CD8-positive, alpha-beta memory T cell (primary cell): ENCODE data around the gene CLDN5. TPM values are rescaled to one million over a fixed set of nuclear protein-coding genes. Genes with fewer than 3 reads are reported as not detected.
A peak's percentile ranks its signal among the peaks of the same experiment; 100 is the strongest.
"Not testable (repeated sequence)": the region's sequence is repeated elsewhere in the genome, so short reads cannot be mapped to it uniquely, and the experiment has no call there.

Experiments used
- CTCF ChIA-PET: fragments of 350-600 bp; sonication (Branson Sonifier 250); formaldehyde crosslinking; loops from one replicate; lab custom pipeline; 2021; ENCODE audit warnings: antibody characterized with exemption; lab: Charles Lee
- POLR2A ChIA-PET: fragments of 350-600 bp; sonication (Branson Sonifier 250); formaldehyde crosslinking; loops from one replicate; lab custom pipeline; 2021; ENCODE audit warnings: antibody characterized with exemption; lab: Charles Lee
- DNase-seq, 5 donors: peaks; one replicate each; pipeline versions ENCODE4 v3.0.0 to v3.0.0-alpha.2; 2020 to 2022; ENCODE audit warnings: mixed read lengths in 1 of 5
- H3K27ac ChIP-seq: one replicate; pipeline ENCODE4 v1.7.0; 2013; ENCODE audit warnings: low read depth, mild to moderate bottlenecking, low read length, moderate library complexity
- H3K27me3 ChIP-seq: 2 replicates; pipeline ENCODE4 v1.7.0; 2013; ENCODE audit warnings: low read length, mild to moderate bottlenecking; ENCODE audit not compliant: insufficient read depth, poor library complexity, severe bottlenecking
- H3K36me3 ChIP-seq: 2 replicates; pipeline ENCODE4 v1.7.0; 2013; ENCODE audit warnings: mild to moderate bottlenecking, low read length, moderate library complexity; ENCODE audit not compliant: insufficient read depth
- H3K4me1 ChIP-seq: 2 replicates; pipeline ENCODE4 v1.7.0; 2013; ENCODE audit warnings: mild to moderate bottlenecking, low read length, moderate library complexity; ENCODE audit not compliant: insufficient read depth
- H3K4me3 ChIP-seq: 2 replicates; pipeline ENCODE4 v1.7.0; 2013; ENCODE audit warnings: mild to moderate bottlenecking, low read length
- H3K9me3 ChIP-seq: 2 replicates; pipeline ENCODE4 v1.7.0; 2013; ENCODE audit warnings: mild to moderate bottlenecking, low read length
- H3K27ac Mint-ChIP-seq, 8 donors: one replicate each; pipeline ENCODE4 v1.8.0; 2020 to 2021; ENCODE audit warnings: mixed read lengths in 8 of 8, mild to moderate bottlenecking in 6 of 8, inconsistent platforms in 3 of 8, moderate library complexity in 3 of 8
- H3K27me3 Mint-ChIP-seq, 2 donors: one replicate each; pipeline ENCODE4 v1.8.0; 2020 to 2021; ENCODE audit warnings: mixed read lengths in 2 of 2, mild to moderate bottlenecking in 1 of 2, moderate library complexity in 1 of 2
- H3K36me3 Mint-ChIP-seq, 3 donors: one replicate each; pipeline ENCODE4 v1.8.0; 2020 to 2021; ENCODE audit warnings: mixed read lengths in 3 of 3, inconsistent platforms in 1 of 3, mild to moderate bottlenecking in 1 of 3
- H3K4me1 Mint-ChIP-seq, 3 donors: one replicate each; pipeline ENCODE4 v1.8.0; 2020 to 2021; ENCODE audit warnings: mixed read lengths in 3 of 3, inconsistent platforms in 1 of 3, mild to moderate bottlenecking in 1 of 3
- H3K4me3 Mint-ChIP-seq, 7 donors: one replicate each; pipeline ENCODE4 v1.8.0; 2020 to 2021; ENCODE audit warnings: mixed read lengths in 7 of 7, mild to moderate bottlenecking in 6 of 7, moderate library complexity in 4 of 7, inconsistent platforms in 2 of 7
- H3K9me3 Mint-ChIP-seq, 5 donors: one replicate each; pipeline ENCODE4 v1.8.0; 2020 to 2022; ENCODE audit warnings: mixed read lengths in 5 of 5, mild to moderate bottlenecking in 3 of 5, moderate library complexity in 2 of 5, inconsistent platforms in 1 of 5
- polyA plus RNA-seq: library from polyadenylated mRNA; unstranded; fragments of 300-500 nt; fragmentation: Illumina TruSeq; gene quantifications from one replicate; pipeline ENCODE4 v1.2.3, GENCODE V29; 2021
- total RNA-seq, 2 experiments: library from RNA; stranded (reverse); gene quantifications; one replicate each; pipeline ENCODE4 v1.2.3, GENCODE V29; 2021

The CLDN5 gene
- total and polyA plus RNA-seq, 3 experiments from 2014 or later: not detected

DNA sequence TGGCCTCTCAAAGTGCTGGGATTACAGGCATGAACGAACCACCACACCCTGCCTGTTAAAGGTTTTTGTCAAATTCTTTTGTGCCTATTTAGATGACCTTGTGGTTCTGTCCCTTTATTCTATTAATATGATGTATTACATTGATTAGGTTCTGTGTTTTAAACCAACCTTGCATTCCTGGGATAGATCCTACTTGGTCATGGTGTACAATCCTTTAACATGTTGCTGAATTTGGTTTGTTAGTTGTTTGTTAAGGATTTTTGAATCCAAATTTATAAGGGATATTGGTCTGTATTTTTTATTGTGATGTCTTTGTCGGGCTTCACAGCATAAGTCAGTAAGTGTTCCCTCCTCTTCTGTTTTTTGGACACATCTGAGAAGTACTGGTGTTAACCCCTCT, 29.0 kb upstream of the CLDN5 start:
- Histone ChIP-seq H3K4me1 (no peaks in the 10 kb centered on the region), H3K27me3 (peaks cover 4% of the 10 kb centered on the region), H3K4me3 (no peak overlapping the region), H3K9me3 (no peaks in the 10 kb centered on the region), H3K36me3 (no peaks in the 10 kb centered on the region), H3K27ac (no peak overlapping the region)
- DNase-seq: no peak
- POLR2A ChIA-PET: no interaction called here
- no peak overlapping the region for H3K27ac Mint-ChIP-seq
- H3K4me3 Mint-ChIP-seq: no peak overlapping the region
- H3K9me3 Mint-ChIP-seq: peaks cover 0 to 5% (median 0%) of the 10 kb centered on the region in 5 donors
- H3K36me3 Mint-ChIP-seq: no peaks in the 10 kb centered on the region
- CTCF ChIA-PET: no interaction called here
- H3K27me3 Mint-ChIP-seq: peaks cover 1 to 19% of the 10 kb centered on the region in 2 donors
- no peaks in the 10 kb centered on the region for H3K4me1 Mint-ChIP-seq

DNA sequence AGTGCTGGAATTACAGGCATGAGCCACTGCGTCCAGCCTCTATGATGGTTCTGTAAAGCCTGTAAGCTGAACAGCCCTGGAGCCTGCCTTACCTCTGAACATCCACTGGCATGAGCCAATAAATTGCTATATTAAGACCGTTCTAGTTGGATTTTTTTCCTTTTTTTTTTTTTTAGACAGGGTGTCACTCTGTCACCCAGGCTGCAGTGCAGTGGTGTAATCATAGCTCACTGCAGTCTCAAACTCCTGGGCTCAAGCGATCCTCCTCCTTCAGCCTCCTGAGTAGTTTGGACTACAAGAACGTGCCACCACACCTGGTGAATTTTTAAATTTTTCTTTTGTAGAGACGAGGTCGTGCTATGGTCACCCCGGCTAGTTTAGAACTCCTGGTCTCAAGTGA, 26.2 kb upstream of the CLDN5 start:
- Histone ChIP-seq H3K9me3 (no peaks in the 10 kb centered on the region), H3K27me3 (peaks cover 3% of the 10 kb centered on the region), H3K27ac (no peak overlapping the region), H3K36me3 (no peaks in the 10 kb centered on the region), H3K4me1 (no peaks in the 10 kb centered on the region), H3K4me3 (no peak overlapping the region)
- H3K36me3 Mint-ChIP-seq: no peaks in the 10 kb centered on the region
- H3K4me1 Mint-ChIP-seq: no peaks in the 10 kb centered on the region
- POLR2A ChIA-PET: no interaction called here
- no peak overlapping the region for H3K27ac Mint-ChIP-seq
- H3K9me3 Mint-ChIP-seq: peaks cover 0 to 5% (median 0%) of the 10 kb centered on the region in 5 donors
- peaks cover 3 to 13% of the 10 kb centered on the region in 2 donors for H3K27me3 Mint-ChIP-seq
- no peak overlapping the region for H3K4me3 Mint-ChIP-seq
- CTCF ChIA-PET: no interaction called here
- no peak for DNase-seq

GRCh38 chr22:19549428-19549827, 25.2 kb upstream of the CLDN5 start:
- H3K27me3 Mint-ChIP-seq: peaks cover 3 to 5% of the 10 kb centered on the region in 2 donors

GRCh38 chr22:19548964-19549363, 24.8 kb upstream of the CLDN5 start:
- H3K4me1 ChIP-seq: no peaks in the 10 kb centered on the region
- no peaks in the 10 kb centered on the region for H3K4me1 Mint-ChIP-seq
- POLR2A ChIA-PET: no interaction called here
- H3K27ac Mint-ChIP-seq: no peak overlapping the region
- H3K36me3 Mint-ChIP-seq: no peaks in the 10 kb centered on the region
- no peak for DNase-seq
- peaks cover 0 to 3% (median 0%) of the 10 kb centered on the region in 5 donors for H3K9me3 Mint-ChIP-seq
- CTCF ChIA-PET: no interaction called here
- no peak overlapping the region for H3K4me3 Mint-ChIP-seq
- no peaks in the 10 kb centered on the region for H3K36me3 ChIP-seq
- H3K27me3 ChIP-seq: peaks cover 3% of the 10 kb centered on the region
- no peak overlapping the region for H3K27ac ChIP-seq
- H3K27me3 Mint-ChIP-seq: peaks cover under 1 to 3% of the 10 kb centered on the region in 2 donors
- no peaks in the 10 kb centered on the region for H3K9me3 ChIP-seq
- no peak overlapping the region for H3K4me3 ChIP-seq

More at GRCh38 chr22:19549428-19549827, 25.2 kb upstream of the CLDN5 start:
- Mint-ChIP-seq H3K36me3 (no peaks in the 10 kb centered on the region), H3K4me3 (no peak overlapping the region), H3K27ac (no peak overlapping the region), H3K9me3 (peaks cover 0 to 5% (median 0%) of the 10 kb centered on the region in 5 donors), H3K4me1 (no peaks in the 10 kb centered on the region)
- H3K27me3 ChIP-seq: peaks cover 3% of the 10 kb centered on the region
- ChIA-PET POLR2A (no interaction called here), CTCF (no interaction called here)
- H3K4me1 ChIP-seq: no peaks in the 10 kb centered on the region
- H3K27ac ChIP-seq: no peak overlapping the region
- no peaks in the 10 kb centered on the region for H3K36me3 ChIP-seq
- no peak overlapping the region for H3K4me3 ChIP-seq
- no peaks in the 10 kb centered on the region for H3K9me3 ChIP-seq
- no peak for DNase-seq

DNA sequence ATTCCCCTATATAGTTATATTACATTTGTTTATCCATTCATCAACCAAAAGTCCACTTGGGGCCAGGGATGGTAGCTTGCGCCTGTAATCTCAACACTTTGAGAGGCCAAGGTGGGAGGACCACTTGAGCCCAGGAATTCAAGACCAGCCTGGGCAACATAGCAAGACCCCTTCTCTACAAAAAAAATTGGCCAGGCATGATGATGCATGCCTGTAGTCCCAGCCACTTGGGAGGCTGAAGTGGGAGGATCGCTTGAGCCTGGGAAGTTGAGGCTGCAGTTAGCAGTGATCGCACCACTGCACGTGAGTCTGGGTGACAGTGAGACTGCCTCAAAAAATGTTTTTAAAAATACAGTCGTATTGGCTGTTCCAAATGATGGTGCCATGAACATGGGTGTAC, 24.2 kb upstream of the CLDN5 start:
- H3K9me3 ChIP-seq, H3K27me3 Mint-ChIP-seq, CTCF ChIA-PET, H3K4me1 Mint-ChIP-seq, H3K36me3 ChIP-seq, H3K27ac ChIP-seq, POLR2A ChIA-PET, H3K4me3 ChIP-seq, H3K27ac Mint-ChIP-seq, H3K9me3 Mint-ChIP-seq, DNase-seq, H3K27me3 ChIP-seq, H3K4me1 ChIP-seq, H3K36me3 Mint-ChIP-seq, H3K4me3 Mint-ChIP-seq: not testable (repeated sequence)

GRCh38 chr22:19547620-19548019, 23.4 kb upstream of the CLDN5 start:
- Mint-ChIP-seq H3K9me3 (peaks cover 0 to 2% (median 0%) of the 10 kb centered on the region in 5 donors), H3K4me3 (no peak overlapping the region), H3K36me3 (no peaks in the 10 kb centered on the region), H3K27ac (no peak overlapping the region), H3K4me1 (no peaks in the 10 kb centered on the region), H3K27me3 (peaks cover 3% of the 10 kb centered on the region in 2 donors)
- ChIA-PET POLR2A (no interaction called here), CTCF (no interaction called here)
- Histone ChIP-seq H3K9me3 (no peaks in the 10 kb centered on the region), H3K36me3 (no peaks in the 10 kb centered on the region), H3K27me3 (peaks cover 3% of the 10 kb centered on the region), H3K27ac (no peak overlapping the region), H3K4me3 (no peak overlapping the region), H3K4me1 (no peaks in the 10 kb centered on the region)
- DNase-seq: no peak

GRCh38 chr22:19546680-19547079, 22.5 kb upstream of the CLDN5 start:
- Mint-ChIP-seq H3K36me3 (no peaks in the 10 kb centered on the region), H3K27me3 (peaks cover 1 to 3% of the 10 kb centered on the region in 2 donors), H3K9me3 (no peaks in the 10 kb centered on the region), H3K4me1 (no peaks in the 10 kb centered on the region), H3K4me3 (no peak overlapping the region), H3K27ac (peak overlapping the region in 1 of 8 donors; percentile 1)
- CTCF ChIA-PET: no interaction called here
- Histone ChIP-seq H3K9me3 (no peaks in the 10 kb centered on the region), H3K4me3 (no peak overlapping the region), H3K27me3 (peaks cover 5% of the 10 kb centered on the region), H3K36me3 (no peaks in the 10 kb centered on the region), H3K27ac (no peak overlapping the region), H3K4me1 (no peaks in the 10 kb centered on the region)
- POLR2A ChIA-PET: no interaction called here
- DNase-seq: no peak

GRCh38 chr22:19545935-19546207, 21.7 kb upstream of the CLDN5 start:
- no peaks in the 10 kb centered on the region for H3K4me1 Mint-ChIP-seq
- no peak overlapping the region for H3K4me3 Mint-ChIP-seq
- H3K27me3 Mint-ChIP-seq: peaks cover 1 to 6% of the 10 kb centered on the region in 2 donors
- DNase-seq: no peak
- CTCF ChIA-PET: no interaction called here
- POLR2A ChIA-PET: no interaction called here
- H3K27me3 ChIP-seq: peaks cover 9% of the 10 kb centered on the region
- no peak overlapping the region for H3K27ac Mint-ChIP-seq
- H3K36me3 ChIP-seq: no peaks in the 10 kb centered on the region
- no peaks in the 10 kb centered on the region for H3K9me3 ChIP-seq
- H3K36me3 Mint-ChIP-seq: no peaks in the 10 kb centered on the region
- no peak overlapping the region for H3K4me3 ChIP-seq
- no peaks in the 10 kb centered on the region for H3K9me3 Mint-ChIP-seq
- no peaks in the 10 kb centered on the region for H3K4me1 ChIP-seq
- H3K27ac ChIP-seq: no peak overlapping the region
